BJ (cell line): ENCODE measurements around the gene ERBIN. TPM values are rescaled to one million over a fixed set of nuclear protein-coding genes. Genes with fewer than 3 reads are reported as not detected.
"Not testable (repeated sequence)": the region's sequence is repeated elsewhere in the genome, so short reads cannot be mapped to it uniquely, and the experiment has no call there.

Experiments used
- CTCF ChIA-PET: fragments of 350-600 bp; formaldehyde crosslinking; extraction: SDS; loops from one replicate; lab custom pipeline; 2021; ENCODE audit warnings: antibody characterized with exemption, inconsistent platforms; lab: Yijun Ruan, JAX
- POLR2A ChIA-PET: fragments of 300-600 bp; sonication (Branson Sonifier 250); formaldehyde crosslinking; extraction: SDS; loops from one replicate; lab custom pipeline; 2021; ENCODE audit warnings: antibody characterized with exemption; lab: Charles Lee
- DNase-seq: peaks from one replicate; pipeline ENCODE4 v3.0.0-alpha.2; 2011; ENCODE audit warnings: low read depth
- H3K27me3 ChIP-seq: 2 replicates; pipeline ENCODE4 v1.6.0; 2011; ENCODE audit warnings: low read length; ENCODE audit not compliant: control insufficient read depth, insufficient read depth
- H3K36me3 ChIP-seq: 2 replicates; pipeline ENCODE4 v1.5.1; 2011; ENCODE audit warnings: low read length; ENCODE audit not compliant: control insufficient read depth, insufficient read depth
- H3K4me3 ChIP-seq: 2 replicates; pipeline ENCODE4 v1.5.1; 2011; ENCODE audit warnings: low read depth, mild to moderate bottlenecking, control low read depth, low read length
- CTCF ChIP-seq: IDR thresholded peaks from 2 replicates; pipeline ENCODE4 v1.5.1; 2011; ENCODE audit warnings: low read depth, mild to moderate bottlenecking, control low read depth, inconsistent platforms, low read length, moderate library complexity; ENCODE audit not compliant: insufficient read depth
- polyA plus RNA-seq: library from polyadenylated mRNA; depleted of rRNA; stranded (reverse); fragments of >200 nt; gene quantifications from 2 replicates; pipeline ENCODE4 v1.2.3, GENCODE V29; 2011

The ERBIN gene
- polyA plus RNA-seq, 1 experiment: 26.0 TPM

GRCh38 chr5:65883461-65883860, 42.9 kb upstream of the ERBIN start:
- no peak overlapping the region for H3K4me3 ChIP-seq
- no peaks in the 10 kb centered on the region for H3K27me3 ChIP-seq
- POLR2A ChIA-PET: no interaction called here
- no peaks in the 10 kb centered on the region for H3K36me3 ChIP-seq
- CTCF ChIA-PET: interaction anchor here (1.3 kb wide), 1 partner anchor 31 kb away, joined by 4 read pairs; no protein-coding TSS in a partner anchor
- DNase-seq: no peak
- no peak for TF ChIP-seq CTCF

- CTCF ChIA-PET: interaction anchor here (1.1 kb wide), 2 partner anchors 9 to 10 kb away, joined by 3 to 5 read pairs; no protein-coding TSS in a partner anchor
- DNase-seq: no peak
- no peak for TF ChIP-seq CTCF
- Histone ChIP-seq H3K36me3 (no peaks in the 10 kb centered on the region), H3K27me3 (no peaks in the 10 kb centered on the region), H3K4me3 (no peak overlapping the region)
- POLR2A ChIA-PET: no interaction called here
These were observed 40.0 kb upstream of the ERBIN start for GRCh38 chr5:65886387-65886786.

GRCh38 chr5:65892024-65892423, 34.4 kb upstream of the ERBIN start:
- H3K27me3 ChIP-seq, H3K36me3 ChIP-seq, H3K4me3 ChIP-seq, DNase-seq, POLR2A ChIA-PET: not testable (repeated sequence)
- CTCF ChIA-PET: interaction anchor here (0.6 kb wide), 1 partner anchor 451 kb away, joined by 3 read pairs; no protein-coding TSS in a partner anchor

GRCh38 chr5:65892801-65893200, 33.6 kb upstream of the ERBIN start:
- no peaks in the 10 kb centered on the region for H3K27me3 ChIP-seq
- no peak overlapping the region for H3K4me3 ChIP-seq
- TF ChIP-seq CTCF: no peak
- no peak for DNase-seq
- POLR2A ChIA-PET: no interaction called here
- CTCF ChIA-PET: interaction anchor here (0.6 kb wide), 1 partner anchor 452 kb away, joined by 3 read pairs; no protein-coding TSS in a partner anchor
- no peaks in the 10 kb centered on the region for H3K36me3 ChIP-seq

GRCh38 chr5:65893749-65894430, 32.5 kb upstream of the ERBIN start:
- no peaks in the 10 kb centered on the region for H3K27me3 ChIP-seq
- ChIA-PET POLR2A (no interaction called here), CTCF (interaction anchor here (0.8 kb wide), 1 partner anchor 196 kb away, joined by 3 read pairs; no protein-coding TSS in a partner anchor)
- H3K36me3 ChIP-seq: no peaks in the 10 kb centered on the region
- TF ChIP-seq CTCF: no peak
- H3K4me3 ChIP-seq: no peak overlapping the region
- DNase-seq: no peak
